ENCODE measurements around the gene RTKN2.

RTKN2 gene

GRCh38 chr10:62170732-62171131 is 97.9 kb downstream of the RTKN2 start:
- no peak for DNase-seq

- no peak for DNase-seq
Measured at GRCh38 chr10:62166331-62167131, 102.1 kb downstream of the RTKN2 start.

GRCh38 chr10:62165803-62166202 is 102.8 kb downstream of the RTKN2 start:
- no peak for DNase-seq

GRCh38 chr10:62163024-62163423 is 105.6 kb downstream of the RTKN2 start:
- DNase-seq = no peak

- no peak for DNase-seq
Measured at GRCh38 chr10:62162261-62162981, 106.2 kb downstream of the RTKN2 start.

- no peak for DNase-seq
Measured at GRCh38 chr10:62159351-62159750, 109.3 kb downstream of the RTKN2 start.

- DNase-seq = no peak
Measured at GRCh38 chr10:62157601-62158000, 111.0 kb downstream of the RTKN2 start.

- no peak for DNase-seq
Measured at GRCh38 chr10:62155054-62155680, 113.5 kb downstream of the RTKN2 start.

GRCh38 chr10:62154231-62154630 is 114.4 kb downstream of the RTKN2 start:
- no peak for DNase-seq

- no peak for DNase-seq
Measured at GRCh38 chr10:62153191-62153590, 115.5 kb downstream of the RTKN2 start.

GRCh38 chr10:62149621-62150020 is 119.0 kb downstream of the RTKN2 start:
- no peak for DNase-seq

GRCh38 chr10:62148155-62148554 is 120.5 kb downstream of the RTKN2 start:
- DNase-seq = no peak

GRCh38 chr10:62147425-62147824 is 121.2 kb downstream of the RTKN2 start:
- DNase-seq = no peak

GRCh38 chr10:62136931-62137330 is 131.7 kb downstream of the RTKN2 start:
- no peak for DNase-seq

GRCh38 chr10:62133618-62134017 is 135.0 kb downstream of the RTKN2 start:
- DNase-seq = no peak

Measured in activated naive CD4-positive, alpha-beta T cell treated with anti-CD3 and anti-CD28 coated beads, Interleukin-2, amount 50 U/mL, for 16 hours (primary cell).